ENCODE data around the gene CEP70. TPM values are rescaled to one million over a fixed set of nuclear protein-coding genes. Genes with fewer than 3 reads are reported as not detected.

CEP70 gene, protein sequence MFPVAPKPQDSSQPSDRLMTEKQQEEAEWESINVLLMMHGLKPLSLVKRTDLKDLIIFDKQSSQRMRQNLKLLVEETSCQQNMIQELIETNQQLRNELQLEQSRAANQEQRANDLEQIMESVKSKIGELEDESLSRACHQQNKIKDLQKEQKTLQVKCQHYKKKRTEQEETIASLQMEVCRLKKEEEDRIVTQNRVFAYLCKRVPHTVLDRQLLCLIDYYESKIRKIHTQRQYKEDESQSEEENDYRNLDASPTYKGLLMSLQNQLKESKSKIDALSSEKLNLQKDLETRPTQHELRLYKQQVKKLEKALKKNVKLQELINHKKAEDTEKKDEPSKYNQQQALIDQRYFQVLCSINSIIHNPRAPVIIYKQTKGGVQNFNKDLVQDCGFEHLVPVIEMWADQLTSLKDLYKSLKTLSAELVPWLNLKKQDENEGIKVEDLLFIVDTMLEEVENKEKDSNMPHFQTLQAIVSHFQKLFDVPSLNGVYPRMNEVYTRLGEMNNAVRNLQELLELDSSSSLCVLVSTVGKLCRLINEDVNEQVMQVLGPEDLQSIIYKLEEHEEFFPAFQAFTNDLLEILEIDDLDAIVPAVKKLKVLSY
- total RNA-seq (10 to 100 TPM; 10.7 to 19.0 (median 14.7) TPM), polyA plus RNA-seq (1 to 10 TPM; 2.7 to 4.8 (median 4.2) TPM)
- long read RNA-seq, donor 1, partial matches to known transcripts: 0 of 1 reads
- long read RNA-seq, donor 1, other reads (novel, unspliced or antisense): 0 of 1 reads
- long read RNA-seq, donor 2, partial matches to known transcripts: 0 of 1 reads
- long read RNA-seq, donor 2, other reads (novel, unspliced or antisense): 0 of 1 reads

GRCh38 chr3:138594150-138594934 is at the start of gene CEP70:
Gene CEP70 (minus strand): TSS chr3:138594260. CDS start chr3:138572927, 21,333 bp downstream.
- Histone ChIP-seq H3K36me3 (peaks cover 0 to 4% (median 0%) of the 10 kb centered on the region in 6 donors), H3K4me3 (peak within 1 kb of the TSS; percentile 61 to 89 (median 74)), H3K27me3 (replicated peaks in 1 of 7) (peaks cover 0 to 9% (median 0%) of the 10 kb centered on the region in 7 donors), H3K4me1 (peaks cover 0 to 31% (median 12%) of the 10 kb centered on the region in 6 donors), H3K27ac (peak within 1 kb of the TSS; percentile 71 to 94 (median 86)), H3K9me3 (peaks cover 0 to 6% (median 2%) of the 10 kb centered on the region in 8 donors)
- DNase-seq: peak; percentile 97
- peak; percentile 85 to 93 (median 93) for TF ChIP-seq POLR2AphosphoS5 (IDR thresholded peaks at IDR 0.05)
- TF ChIP-seq POLR2A (IDR thresholded peaks at IDR 0.05): peak in 2 of 3 donors; percentile 59 to 67
- TF ChIP-seq, protein P1, sequence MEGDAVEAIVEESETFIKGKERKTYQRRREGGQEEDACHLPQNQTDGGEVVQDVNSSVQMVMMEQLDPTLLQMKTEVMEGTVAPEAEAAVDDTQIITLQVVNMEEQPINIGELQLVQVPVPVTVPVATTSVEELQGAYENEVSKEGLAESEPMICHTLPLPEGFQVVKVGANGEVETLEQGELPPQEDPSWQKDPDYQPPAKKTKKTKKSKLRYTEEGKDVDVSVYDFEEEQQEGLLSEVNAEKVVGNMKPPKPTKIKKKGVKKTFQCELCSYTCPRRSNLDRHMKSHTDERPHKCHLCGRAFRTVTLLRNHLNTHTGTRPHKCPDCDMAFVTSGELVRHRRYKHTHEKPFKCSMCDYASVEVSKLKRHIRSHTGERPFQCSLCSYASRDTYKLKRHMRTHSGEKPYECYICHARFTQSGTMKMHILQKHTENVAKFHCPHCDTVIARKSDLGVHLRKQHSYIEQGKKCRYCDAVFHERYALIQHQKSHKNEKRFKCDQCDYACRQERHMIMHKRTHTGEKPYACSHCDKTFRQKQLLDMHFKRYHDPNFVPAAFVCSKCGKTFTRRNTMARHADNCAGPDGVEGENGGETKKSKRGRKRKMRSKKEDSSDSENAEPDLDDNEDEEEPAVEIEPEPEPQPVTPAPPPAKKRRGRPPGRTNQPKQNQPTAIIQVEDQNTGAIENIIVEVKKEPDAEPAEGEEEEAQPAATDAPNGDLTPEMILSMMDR (IDR thresholded peaks at IDR 0.05 in 8 of 11, conservative IDR thresholded peaks at IDR 0.05 in 3 of 11): peak; percentile 82 to 97 (median 95)
- intact Hi-C loops (cut with DNase I; ENCODE audit: low total_unique reads): loop anchor here (2.0 to 10.0 kb wide), 2 partner anchors 80 to 322 kb away; no protein-coding TSS in a partner anchor
- 0 to 1% (median 0%) methylated on average over 19 to 52 of the region's 52 CpGs for WGBS, 5 donors

- Histone ChIP-seq H3K36me3 (no peaks in the 10 kb centered on the region), H3K4me1 (no peaks in the 10 kb centered on the region), H3K27ac (no peak overlapping the region), H3K9me3 (peaks cover 0 to 76% (median 72%) of the 10 kb centered on the region in 8 donors), H3K4me3 (no peak overlapping the region), H3K27me3 (replicated peaks in 1 of 7) (no peaks in the 10 kb centered on the region)
- TF ChIP-seq, protein P1 (IDR thresholded peaks at IDR 0.05 in 8 of 11, conservative IDR thresholded peaks at IDR 0.05 in 3 of 11): no peak
- TF ChIP-seq POLR2A (IDR thresholded peaks at IDR 0.05): no peak
- TF ChIP-seq POLR2AphosphoS5 (IDR thresholded peaks at IDR 0.05): no peak
- WGBS, 5 donors: 86 to 98% (median 96%) methylated on average over 1 of the region's 1 CpG
- intact Hi-C loops (cut with DNase I; ENCODE audit: low total_unique reads): no loop called here
- DNase-seq: no peak
These were observed 48.8 kb upstream of the CEP70 start for GRCh38 chr3:138642927-138643253.

- Histone ChIP-seq H3K36me3 (no peaks in the 10 kb centered on the region), H3K4me3 (no peak overlapping the region), H3K9me3 (peaks cover 0 to 73% (median 70%) of the 10 kb centered on the region in 8 donors), H3K27me3 (replicated peaks in 1 of 7) (no peaks in the 10 kb centered on the region), H3K4me1 (no peaks in the 10 kb centered on the region), H3K27ac (no peak overlapping the region)
- no peak for DNase-seq
- WGBS, 5 donors: 76 to 93% (median 84%) methylated on average over 4 of the region's 4 CpGs
- intact Hi-C loops (cut with DNase I; ENCODE audit: low total_unique reads): no loop called here
- TF ChIP-seq POLR2AphosphoS5 (IDR thresholded peaks at IDR 0.05) (no peak), POLR2A (IDR thresholded peaks at IDR 0.05) (no peak)
- TF ChIP-seq, protein P1 (IDR thresholded peaks at IDR 0.05 in 8 of 11, conservative IDR thresholded peaks at IDR 0.05 in 3 of 11): no peak
These were observed 48.3 kb upstream of the CEP70 start for GRCh38 chr3:138642226-138642926.

Data from spleen (tissue), 13 donors.